HTR-8/SVneo (cell line): ENCODE data around the gene DR1.

Experiments
- DNase-seq: peaks from one replicate; pipeline ENCODE4 v3.0.0; 2011; ENCODE audit warnings: low spot score, mixed read lengths; ENCODE audit not compliant: insufficient read length
- FAIRE-seq: peaks from 2 replicates; lab custom pipeline; 2011; peaks lifted over from hg19 to GRCh38; lab: Jason Lieb, UNC

The DR1 gene

DNA sequence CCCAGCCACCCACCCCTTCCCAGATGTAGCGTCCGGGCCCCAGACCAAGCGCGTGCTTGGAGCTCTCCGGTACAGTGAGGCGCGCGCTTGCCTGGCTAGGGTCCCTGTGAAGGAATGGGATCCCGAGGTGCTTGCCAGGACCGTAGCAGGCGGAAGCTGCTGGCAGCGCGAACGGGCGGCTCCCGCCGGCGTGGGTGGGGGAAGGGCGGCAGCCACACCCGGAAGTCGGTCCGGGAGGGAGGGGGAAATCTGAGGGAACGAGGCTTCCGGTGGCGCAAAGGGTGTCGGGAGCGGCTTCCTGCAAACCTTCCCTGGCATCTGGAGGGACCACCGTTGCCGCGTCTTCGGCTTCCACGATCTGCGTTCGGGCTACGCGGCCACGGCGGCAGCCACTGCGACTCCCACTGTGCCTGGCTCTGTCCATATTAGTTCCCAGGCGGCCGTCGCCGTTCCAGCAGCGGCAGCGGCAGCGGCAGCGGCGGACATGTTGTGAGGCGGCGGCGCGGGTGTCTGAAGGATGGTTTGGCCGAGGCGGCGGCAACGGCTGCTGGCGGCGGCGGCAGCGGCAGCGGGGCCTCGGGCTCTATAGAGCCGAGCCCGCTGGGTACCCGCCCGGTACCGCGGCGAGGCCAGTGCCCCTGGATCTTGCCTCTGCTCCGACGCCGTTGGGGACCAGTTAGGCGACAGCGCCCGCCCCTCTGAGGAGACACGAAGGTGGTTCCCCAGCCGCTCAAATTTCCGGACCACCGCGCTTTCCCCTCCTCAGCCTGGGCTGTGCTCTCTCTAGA lies at the start of gene DR1:
DR1 (plus strand) TSS at position 275 of the 788 bp plus-strand sequence. CDS start 739 bp downstream, outside the sequence.
- DNase-seq: peak; percentile 78
- FAIRE-seq: peak; percentile 86

DNA sequence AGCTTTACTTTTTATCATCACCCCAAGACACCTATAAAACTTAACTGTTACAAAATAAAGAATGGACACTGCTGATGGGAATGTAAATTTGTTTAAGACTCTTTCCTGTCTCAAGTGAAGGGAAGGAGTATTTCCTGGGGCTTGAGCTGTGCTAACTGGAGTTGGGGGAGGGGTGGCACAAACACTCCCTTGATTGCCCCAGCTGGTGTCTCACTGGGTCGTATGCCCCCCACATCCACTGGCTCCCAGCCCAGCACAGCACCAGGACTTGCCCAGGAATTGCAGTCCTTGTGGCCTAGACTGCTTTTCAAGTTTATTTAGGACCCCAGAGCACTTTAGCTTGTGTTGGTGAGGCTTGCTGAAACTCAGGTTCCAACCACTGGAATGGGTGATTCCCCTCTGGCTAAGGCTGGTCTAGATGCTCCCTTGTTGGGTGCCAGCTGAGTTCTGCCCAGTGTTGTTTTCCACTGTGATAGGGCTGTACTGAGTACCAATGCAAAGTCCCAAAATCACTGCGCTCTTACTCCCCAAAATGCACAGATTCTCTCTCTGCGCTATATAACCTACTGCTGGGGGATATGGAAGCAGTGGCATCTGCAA lies 49.1 kb upstream of the DR1 start:
- FAIRE-seq (no peak), DNase-seq (no peak)

DNA sequence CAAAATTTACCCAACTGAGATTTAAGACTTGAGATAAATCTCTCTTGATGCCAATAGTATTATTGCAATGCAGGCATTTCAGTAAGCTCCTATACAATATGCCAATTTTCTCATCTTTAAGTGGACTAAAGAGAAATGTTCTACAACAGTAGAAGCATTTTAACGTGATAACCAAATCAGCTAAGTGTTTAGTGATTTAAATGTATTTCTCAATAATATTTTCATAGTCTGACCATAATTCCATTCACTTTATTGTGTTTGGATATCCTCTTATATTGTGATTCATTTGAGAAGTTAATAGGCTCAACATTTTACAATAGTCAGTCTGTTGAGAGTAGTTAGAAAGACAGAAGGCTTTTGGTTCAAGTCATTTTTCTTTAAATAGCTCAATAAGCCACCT lies 44.6 kb upstream of the DR1 start:
- no peak for DNase-seq
- FAIRE-seq: no peak

DNA sequence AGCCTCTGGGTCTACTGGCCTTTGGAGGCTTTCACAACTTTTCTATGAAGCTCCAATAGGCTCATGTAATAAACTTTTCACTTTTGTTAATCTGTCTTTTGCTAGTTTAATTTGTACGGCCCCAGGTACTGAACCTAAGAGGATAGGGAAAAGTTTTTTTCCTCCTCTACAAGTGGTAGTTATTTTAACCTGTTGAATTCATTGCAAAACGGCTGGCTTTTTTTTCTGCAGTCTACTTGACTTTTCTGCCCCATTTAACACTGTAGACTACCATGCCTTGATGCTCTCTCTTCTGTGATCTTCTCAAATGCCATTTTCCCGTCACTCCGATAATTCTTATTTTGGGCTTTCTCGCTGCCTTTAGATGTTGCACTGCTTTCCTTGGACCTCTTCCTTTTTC lies 43.6 kb upstream of the DR1 start:
- FAIRE-seq (no peak), DNase-seq (no peak)

DNA sequence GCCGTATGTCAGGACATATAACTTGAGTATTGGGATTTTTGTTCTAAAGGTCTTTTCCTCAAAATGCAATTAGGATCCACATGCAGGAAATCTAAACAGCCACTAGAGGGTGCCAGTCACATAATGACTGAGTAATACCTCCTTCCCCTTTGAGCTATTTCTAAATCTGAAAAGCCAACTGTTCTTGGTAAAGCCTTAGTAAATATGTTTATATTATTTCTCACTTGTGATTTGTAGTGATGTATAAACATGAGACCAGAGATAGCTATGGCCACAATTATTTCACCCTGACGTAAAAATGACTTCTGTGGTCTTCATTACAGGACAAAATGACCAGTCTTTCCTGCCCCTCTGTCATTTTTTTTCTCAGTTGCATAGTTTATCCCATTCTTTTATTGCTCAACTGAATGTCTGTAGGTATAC lies 41.0 kb upstream of the DR1 start:
- FAIRE-seq (no peak), DNase-seq (peak; percentile 39)

DNA sequence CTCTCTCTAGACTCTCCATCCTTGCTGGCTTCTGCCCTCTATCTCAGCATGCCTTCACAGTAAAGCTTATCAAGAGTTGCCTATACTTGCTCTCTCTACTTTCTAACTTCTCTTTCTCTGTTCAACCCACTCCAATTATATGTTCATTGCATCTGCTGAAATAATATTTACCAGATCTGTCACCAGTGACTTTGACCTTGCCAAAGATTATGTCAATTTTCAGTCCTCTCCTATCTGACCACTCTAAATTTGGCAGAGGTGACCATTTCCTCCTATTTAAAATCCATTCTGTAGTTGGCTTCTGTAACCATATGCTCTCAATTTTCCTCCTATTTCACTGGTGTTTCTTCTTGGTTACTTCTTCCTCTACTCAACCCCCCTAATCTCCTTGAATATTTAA lies 38.8 kb upstream of the DR1 start:
- FAIRE-seq (no peak), DNase-seq (no peak)

DNA sequence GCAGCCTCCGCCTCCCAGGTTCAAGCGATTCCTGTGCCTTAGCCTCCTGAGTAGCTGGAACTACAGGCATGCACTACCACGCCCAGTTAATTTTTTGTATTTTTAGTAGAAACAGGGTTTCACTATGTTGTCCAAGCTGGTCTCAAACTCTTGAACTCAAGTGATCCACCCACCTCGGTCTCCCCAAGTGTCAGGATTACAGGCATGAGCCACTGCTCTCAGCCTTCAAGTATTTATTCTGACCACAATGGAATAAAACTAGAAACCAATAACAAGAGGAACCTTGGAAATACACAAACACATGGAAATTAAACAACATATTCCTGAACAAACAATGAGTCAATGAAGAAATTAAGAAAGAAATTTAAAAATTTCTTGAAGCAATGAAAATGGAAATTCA lies 32.7 kb upstream of the DR1 start:
- no peak for FAIRE-seq

DNA sequence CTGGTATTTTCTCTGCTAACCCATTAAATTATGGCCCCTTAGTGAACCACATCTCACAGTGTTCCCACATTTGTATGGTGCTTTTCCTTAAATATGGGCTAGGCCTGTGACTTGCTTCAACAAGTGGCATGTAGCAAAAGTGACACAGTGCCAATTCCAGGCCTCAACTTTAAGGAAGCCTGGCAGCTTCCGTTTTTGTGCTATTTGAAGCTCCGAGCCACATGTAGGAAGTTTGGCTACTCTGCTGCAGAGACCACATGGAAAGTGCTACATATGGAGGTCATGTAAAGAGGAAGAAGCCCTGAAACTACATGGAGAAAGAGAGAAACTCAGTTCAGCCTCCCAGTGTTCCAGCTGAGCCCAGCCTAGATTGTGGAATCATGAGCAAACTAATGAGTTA lies 28.5 kb upstream of the DR1 start:
- DNase-seq (no peak), FAIRE-seq (no peak)

More for the DNA sequence above, 32.7 kb upstream of the DR1 start:
- no peak for DNase-seq

DNA sequence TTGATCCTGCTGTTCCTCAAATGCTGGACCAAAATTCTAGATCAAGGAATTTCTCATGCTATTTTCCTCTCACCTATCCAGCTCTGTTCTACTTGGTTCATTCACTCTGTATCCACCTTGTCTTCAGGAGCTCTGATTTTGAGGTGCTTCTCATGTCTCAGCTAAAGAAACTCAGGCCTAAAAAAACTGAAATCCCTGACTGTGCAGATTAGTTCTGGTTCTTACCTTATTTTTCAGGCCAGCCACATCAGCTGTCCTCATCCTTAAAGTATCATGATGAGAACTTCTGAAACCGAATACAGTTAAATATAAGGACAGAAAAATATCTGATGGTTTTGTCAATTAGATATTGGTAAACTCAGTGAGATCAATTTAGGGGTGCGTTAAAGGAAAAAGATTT lies 27.8 kb upstream of the DR1 start:
- FAIRE-seq: no peak
- no peak for DNase-seq

DNA sequence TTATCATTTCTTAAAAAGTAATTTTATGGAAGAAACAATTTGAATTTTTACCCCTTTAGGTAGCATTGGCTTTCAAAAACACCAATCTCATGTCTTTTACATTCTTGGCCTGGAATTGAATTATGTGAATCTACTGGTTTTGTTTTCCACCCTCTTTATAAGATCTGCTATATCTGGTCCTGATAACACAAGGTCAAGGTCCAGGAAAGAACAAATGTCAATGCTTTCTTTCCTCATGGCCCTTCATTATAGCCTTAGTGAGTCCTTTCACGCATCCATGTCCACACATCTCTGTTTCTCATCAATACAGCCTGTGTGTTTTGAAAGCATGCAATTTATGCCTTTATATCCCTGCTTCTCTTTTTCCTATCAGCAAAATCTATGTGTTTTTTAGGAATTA lies 24.0 kb upstream of the DR1 start:
- DNase-seq: no peak
- no peak for FAIRE-seq

DNA sequence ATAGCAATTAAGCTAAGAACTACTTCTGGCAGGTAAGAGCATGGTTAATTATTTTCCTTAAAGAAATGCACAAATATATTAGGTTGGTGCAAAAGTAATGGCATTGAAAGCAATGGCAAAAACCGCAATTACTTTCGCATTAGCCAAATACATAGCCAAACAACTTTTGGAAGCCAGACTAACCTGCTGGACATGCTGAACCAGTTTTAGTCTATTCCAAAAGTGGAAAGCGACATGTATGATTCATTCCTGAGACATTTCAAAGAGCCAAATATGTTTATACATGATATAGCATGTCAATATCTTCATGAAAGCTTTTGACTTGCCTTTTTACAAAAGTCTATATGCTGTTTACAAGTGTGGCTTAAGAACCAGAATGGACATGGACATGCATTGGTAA lies 23.4 kb upstream of the DR1 start:
- FAIRE-seq: no peak
- DNase-seq: no peak

DNA sequence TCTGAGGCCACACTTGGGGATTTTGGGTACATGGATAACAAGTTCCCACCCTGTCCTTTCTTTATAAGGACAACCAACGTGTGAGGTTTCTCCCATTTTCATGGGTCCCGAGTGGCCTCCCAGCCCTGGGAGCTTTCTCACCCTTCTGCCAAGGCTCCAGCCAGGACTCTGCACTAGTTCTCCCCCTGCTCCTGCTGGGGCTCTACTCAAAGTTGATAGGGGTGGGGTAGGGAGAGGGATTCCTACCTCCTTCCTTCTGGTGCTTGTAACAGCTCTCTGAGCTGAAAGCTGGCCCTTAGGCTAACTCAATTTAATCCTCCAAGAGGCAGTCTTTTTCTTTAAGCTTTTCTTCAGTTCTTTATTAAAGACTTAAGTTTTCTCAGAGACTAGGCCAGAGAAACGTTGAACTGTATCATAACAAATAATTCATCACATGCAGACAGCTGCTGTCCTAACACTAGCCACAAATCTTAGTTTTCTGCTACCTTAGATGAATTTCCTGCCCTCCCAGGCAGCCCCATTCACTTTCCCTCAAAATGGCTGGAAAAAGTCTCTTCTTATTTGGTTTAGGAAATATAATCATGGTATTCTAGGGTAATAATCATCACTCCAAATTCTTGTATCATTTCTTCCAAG lies 22.4 kb upstream of the DR1 start:
- DNase-seq (no peak), FAIRE-seq (no peak)

DNA sequence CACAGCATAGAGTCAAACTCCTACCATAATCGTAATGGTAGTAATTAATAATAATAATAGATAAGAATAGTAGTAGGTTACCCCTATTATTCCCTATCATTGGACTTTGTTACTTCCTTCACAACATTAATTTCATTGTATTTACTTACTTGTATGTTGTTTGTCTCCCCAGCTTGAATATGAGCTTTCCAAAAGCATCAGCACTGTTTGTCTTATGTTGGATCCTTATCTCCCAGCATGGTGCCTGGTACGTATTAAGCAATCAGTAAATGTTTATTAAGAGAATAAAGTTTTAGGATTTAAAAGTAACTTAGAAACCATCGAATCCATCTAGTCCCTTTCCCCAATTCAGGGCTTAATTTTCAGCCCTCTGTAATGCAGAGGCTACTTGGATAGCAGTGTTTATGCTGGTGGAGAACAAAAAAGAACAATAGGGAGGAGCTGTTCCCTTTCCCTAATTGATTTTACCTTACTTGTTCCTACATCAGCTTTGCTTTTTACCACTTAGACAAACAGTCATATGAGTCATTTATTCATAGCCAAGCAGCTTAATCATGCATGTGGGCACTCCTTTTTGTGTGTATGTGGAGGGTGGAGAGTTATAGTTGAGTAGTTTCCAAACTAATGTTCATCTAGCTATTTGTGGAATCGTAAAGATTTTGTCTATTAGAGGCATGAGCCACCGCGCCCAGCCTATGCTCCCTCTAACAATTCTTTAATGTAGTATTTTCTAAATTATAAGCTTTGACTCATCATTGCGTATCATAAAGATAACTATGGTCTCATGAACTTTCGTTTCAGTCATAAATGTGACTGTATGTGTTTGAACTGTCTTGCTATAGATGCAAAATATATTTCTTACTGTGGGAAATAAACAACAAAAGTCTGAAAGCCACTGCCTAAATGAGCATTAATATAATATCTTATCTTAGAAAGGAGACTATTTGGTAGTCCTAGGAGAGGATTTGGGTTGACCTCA lies 20.9 kb upstream of the DR1 start:
- DNase-seq: no peak
- FAIRE-seq: no peak

DNA sequence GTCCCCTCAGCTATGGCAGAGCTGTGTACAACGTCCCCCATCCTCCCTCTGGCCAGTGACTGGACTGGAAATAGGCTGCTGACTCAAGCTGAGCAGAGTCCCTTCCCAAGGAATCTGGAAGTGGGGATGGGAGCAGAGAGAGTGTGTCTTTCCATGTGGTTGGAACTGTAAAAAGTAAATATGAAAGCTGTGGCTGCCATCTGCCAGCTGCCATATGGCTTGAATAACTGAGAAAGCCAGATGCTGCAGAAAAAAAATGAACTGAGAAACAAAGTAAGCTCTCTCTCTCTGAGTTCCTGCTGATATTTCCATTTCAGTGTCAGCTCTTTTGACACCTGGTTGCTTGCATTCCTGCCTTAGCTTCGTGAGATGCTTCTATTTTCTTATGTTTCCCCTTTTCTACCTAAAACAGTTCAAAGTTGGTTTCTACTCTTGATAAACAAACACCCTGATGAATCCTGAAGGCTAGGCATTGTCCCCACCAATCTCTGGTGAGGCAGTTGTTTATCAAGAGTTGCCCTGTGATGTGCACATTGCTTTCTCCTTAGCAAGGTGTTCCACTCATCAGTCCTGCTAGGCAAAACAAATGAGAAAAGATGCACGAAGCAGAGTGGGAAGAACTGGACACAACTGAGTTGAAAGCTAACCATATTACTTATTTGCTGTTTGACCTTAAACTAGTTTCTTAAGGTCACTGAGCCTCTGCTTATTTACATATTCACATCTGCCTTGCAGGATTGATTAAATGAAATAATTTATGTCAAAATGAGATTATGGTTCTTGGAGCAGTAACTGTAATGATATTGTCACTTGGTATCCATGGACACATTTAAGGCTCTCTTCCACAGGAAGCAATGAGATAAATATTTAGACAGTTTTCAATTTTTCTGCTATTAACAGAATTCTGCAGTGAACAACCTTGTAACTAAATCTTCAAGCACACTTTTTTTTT lies 16.6 kb upstream of the DR1 start:
- DNase-seq (no peak), FAIRE-seq (no peak)

DNA sequence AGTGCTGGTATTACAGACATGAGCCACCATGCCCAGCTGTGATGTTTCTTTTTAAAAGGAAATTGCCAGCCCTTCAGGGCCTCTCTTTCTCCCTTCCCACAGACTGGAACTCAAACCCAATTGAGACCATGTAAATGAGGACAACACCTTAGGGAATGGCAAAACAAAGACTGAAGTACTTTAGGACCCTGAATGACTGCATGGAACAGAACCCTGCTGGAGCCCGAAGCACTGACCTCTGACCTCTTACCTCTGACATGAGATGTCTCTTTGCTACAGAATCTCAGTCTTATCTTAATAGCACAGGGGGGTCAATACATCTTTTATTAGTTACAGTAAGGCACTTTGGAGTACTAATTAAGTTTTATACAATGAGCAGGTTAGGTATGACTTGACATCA lies 15.5 kb upstream of the DR1 start:
- FAIRE-seq: no peak
- DNase-seq: no peak

DNA sequence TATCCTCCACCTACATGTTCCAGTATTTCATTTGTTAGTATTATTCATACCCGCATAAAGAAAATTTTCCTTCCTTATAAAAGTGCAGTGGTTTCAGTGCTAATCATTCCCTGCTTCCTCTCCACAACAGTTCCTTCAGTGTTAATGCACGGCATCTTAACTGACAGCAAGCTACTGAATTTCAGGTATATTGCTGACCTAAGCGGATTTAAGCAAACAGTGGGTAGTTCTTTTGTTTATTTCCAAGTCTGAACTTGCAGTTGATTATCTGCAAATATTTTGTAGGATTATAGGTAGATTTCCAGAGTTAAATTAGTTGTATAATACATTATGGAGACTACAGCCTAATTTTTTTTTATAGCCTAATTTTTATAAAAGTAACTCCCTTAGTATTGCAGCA lies 15.1 kb upstream of the DR1 start:
- FAIRE-seq: no peak

DNA sequence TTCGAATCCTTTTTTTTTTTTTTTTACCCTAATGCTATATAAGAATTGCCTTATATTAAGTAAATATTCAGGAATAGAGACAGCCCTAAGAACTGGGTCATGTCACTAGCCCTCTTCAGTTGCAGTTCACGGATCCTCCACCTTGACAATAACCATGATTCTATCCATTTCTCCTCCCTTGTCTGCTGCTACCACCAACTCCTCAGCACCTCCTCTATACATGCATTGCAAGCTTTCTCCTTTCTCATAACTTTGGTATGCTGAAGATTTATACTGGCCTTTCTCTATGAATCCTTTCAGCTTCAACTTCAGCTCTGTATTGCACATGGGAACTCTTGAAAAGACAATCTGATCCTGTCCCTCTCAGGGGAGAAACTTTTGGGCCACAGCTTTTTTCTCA lies 14.3 kb upstream of the DR1 start:
- FAIRE-seq (no peak), DNase-seq (no peak)

More for the DNA sequence above, 15.1 kb upstream of the DR1 start:
- no peak for DNase-seq

DNA sequence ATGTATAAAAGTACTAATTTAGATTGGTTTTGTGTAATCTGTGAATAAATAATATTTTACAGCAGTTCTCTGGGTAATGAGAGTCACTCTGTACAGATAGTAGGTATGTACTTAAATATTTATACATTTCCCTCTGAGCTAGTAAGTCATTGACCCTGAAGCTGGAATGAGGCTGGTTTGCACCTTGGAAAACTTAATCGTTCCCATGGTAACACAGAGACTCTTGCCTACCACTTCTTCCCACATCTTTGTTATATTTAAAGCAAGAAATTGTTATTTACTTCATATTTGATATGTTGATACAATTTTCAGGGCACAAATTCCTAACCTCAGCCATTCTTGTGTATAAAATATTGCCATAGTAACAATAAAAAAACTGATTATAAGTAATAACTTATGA lies 13.3 kb upstream of the DR1 start:
- no peak for FAIRE-seq
- DNase-seq: no peak
